ENCODE measurements around the gene HNRNPUL2.

GRCh38 chr11:62712861-62713260 lies 14.4 kb downstream of the HNRNPUL2 start:
- TF ChIP-seq CTCF (IDR thresholded peaks at IDR 0.05) = no peak
- no peak for TF ChIP-seq POLR2A (IDR thresholded peaks at IDR 0.05)

Data from thyroid gland (tissue), 4 donors.